Measurements from ENCODE around the gene SAMSN1. TPM values are rescaled to one million over a fixed set of nuclear protein-coding genes. Genes with fewer than 3 reads are reported as not detected.

The SAMSN1 gene
- total and polyA plus RNA-seq, 9 of the 15 experiments (the other 6 are each of a cell fraction or from before 2014, with no cell fraction given): 101 to 223 (median 159) TPM

DNA sequence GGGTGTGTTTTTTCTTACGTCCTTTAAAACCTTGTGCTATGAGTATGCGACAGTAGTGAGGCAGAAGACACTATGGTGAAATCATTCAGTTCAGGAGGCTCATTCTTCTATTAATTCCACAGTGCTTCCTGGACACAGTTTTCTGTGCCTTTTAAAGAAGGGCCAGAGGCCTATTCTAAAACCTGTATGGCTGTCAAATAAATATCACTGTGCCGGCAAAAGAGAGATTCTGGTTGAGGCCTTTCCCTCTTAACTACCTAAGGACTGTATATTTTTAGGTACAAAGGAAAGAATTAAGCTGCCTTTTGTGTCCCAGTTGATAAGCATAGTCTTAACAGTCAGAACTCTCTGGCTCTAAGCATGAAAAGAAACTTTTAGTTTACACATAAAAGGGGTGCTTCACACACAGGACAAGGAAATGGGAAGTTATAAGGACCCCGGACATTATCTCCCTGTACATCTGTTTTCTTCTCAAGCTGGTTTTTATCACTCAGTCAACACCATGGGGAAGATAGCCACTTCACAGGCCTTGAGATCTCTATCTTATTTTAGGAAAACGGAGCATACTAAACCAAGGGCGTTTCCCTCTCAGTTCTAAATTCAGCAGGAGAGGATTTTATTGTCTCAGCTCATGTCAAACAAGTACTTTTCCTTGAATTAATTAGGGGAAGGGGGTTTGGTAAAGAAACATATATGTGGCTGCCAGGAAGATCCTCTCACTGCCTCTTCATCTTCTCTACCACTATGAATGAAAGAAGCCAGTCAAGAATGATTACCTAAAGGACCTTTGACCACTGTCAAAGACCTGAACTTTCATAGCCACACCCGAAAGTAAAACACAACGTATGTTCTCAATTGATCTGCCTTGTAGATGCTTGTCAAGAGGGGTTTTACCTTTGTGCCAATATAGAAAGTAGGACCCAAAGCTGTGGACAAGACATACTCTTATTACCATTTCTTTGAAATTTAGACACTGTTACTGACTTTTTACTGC is 91.8 kb downstream of the SAMSN1 start (continued):
- TF ChIP-seq, protein P1, sequence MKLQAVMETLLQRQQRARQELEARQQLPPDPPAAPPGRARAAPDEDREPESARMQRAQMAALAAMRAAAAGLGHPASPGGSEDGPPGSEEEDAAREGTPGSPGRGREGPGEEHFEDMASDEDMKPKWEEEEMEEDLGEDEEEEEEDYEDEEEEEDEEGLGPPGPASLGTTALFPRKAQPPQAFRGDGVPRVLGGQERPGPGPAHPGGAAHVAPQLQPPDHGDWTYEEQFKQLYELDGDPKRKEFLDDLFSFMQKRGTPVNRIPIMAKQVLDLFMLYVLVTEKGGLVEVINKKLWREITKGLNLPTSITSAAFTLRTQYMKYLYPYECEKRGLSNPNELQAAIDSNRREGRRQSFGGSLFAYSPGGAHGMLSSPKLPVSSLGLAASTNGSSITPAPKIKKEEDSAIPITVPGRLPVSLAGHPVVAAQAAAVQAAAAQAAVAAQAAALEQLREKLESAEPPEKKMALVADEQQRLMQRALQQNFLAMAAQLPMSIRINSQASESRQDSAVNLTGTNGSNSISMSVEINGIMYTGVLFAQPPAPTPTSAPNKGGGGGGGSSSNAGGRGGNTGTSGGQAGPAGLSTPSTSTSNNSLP (IDR thresholded peaks at IDR 0.05; ENCODE audit: borderline replicate concordance, low read depth, low read length): no peak
- TF ChIP-seq, protein P2, sequence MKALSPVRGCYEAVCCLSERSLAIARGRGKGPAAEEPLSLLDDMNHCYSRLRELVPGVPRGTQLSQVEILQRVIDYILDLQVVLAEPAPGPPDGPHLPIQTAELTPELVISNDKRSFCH (CRISPR knock-in tag; IDR thresholded peaks at IDR 0.05): no peak
- TF ChIP-seq, protein P2 (tag; IDR thresholded peaks at IDR 0.05): no peak; the same call in 1 of the 2 replicates
- TF ChIP-seq EP300 (IDR thresholded peaks at IDR 0.05; ENCODE audit: low read length) (peak; percentile 98), FOXJ3 (CRISPR knock-in tag; IDR thresholded peaks at IDR 0.05) (no peak), BMI1 (IDR thresholded peaks at IDR 0.05; ENCODE audit: low read length) (no peak), HNRNPL (IDR thresholded peaks at IDR 0.05; ENCODE audit: low read depth, low read length) (no peak), PTBP1 (IDR thresholded peaks at IDR 0.05; ENCODE audit: low read depth, low read length) (no peak), DDX20 (tag; IDR thresholded peaks at IDR 0.05; ENCODE audit: low read depth) (no peak), FOSL1 (tag; conservative IDR thresholded peaks at IDR 0.05) (peak; percentile 75), GTF2F1 (IDR thresholded peaks at IDR 0.05; ENCODE audit: low read depth, low read length) (no peak), SREBF1 (IDR thresholded peaks at IDR 0.05; ENCODE audit: borderline replicate concordance, low read depth, low read length) (peak; percentile 9; the same call in 1 of the 2 replicates), NRF1 (conservative IDR thresholded peaks at IDR 0.05 in 1 of 2, IDR thresholded peaks at IDR 0.05 in 1 of 2) (no peak), TEAD4 (IDR thresholded peaks at IDR 0.05; ENCODE audit: low read length) (peak; percentile 97), TEAD4 (CRISPR knock-in tag; IDR thresholded peaks at IDR 0.05; ENCODE audit: borderline replicate concordance) (no peak), MAFF (IDR thresholded peaks at IDR 0.05; ENCODE audit: low read length) (0 out of 2 replicates have a peak, but pooled peaks have one; percentile 2), NONO (IDR thresholded peaks at IDR 0.05; ENCODE audit: low read depth in 2 of 2, low read length in 1 of 2) (peak in 1 of 2 experiments; percentile 46; a peak in 1 of 4 replicates), PHF21A (IDR thresholded peaks at IDR 0.05; ENCODE audit: borderline replicate concordance, low read depth) (no peak)
- TF ChIP-seq, protein P3, sequence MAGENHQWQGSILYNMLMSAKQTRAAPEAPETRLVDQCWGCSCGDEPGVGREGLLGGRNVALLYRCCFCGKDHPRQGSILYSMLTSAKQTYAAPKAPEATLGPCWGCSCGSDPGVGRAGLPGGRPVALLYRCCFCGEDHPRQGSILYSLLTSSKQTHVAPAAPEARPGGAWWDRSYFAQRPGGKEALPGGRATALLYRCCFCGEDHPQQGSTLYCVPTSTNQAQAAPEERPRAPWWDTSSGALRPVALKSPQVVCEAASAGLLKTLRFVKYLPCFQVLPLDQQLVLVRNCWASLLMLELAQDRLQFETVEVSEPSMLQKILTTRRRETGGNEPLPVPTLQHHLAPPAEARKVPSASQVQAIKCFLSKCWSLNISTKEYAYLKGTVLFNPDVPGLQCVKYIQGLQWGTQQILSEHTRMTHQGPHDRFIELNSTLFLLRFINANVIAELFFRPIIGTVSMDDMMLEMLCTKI (IDR thresholded peaks at IDR 0.05; ENCODE audit: partially characterized antibody): no peak
- TF ChIP-seq, protein P4, sequence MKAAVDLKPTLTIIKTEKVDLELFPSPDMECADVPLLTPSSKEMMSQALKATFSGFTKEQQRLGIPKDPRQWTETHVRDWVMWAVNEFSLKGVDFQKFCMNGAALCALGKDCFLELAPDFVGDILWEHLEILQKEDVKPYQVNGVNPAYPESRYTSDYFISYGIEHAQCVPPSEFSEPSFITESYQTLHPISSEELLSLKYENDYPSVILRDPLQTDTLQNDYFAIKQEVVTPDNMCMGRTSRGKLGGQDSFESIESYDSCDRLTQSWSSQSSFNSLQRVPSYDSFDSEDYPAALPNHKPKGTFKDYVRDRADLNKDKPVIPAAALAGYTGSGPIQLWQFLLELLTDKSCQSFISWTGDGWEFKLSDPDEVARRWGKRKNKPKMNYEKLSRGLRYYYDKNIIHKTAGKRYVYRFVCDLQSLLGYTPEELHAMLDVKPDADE (conservative IDR thresholded peaks at IDR 0.05; ENCODE audit: control insufficient read depth, low read depth, low read length): no peak
- TF ChIP-seq, protein P5, sequence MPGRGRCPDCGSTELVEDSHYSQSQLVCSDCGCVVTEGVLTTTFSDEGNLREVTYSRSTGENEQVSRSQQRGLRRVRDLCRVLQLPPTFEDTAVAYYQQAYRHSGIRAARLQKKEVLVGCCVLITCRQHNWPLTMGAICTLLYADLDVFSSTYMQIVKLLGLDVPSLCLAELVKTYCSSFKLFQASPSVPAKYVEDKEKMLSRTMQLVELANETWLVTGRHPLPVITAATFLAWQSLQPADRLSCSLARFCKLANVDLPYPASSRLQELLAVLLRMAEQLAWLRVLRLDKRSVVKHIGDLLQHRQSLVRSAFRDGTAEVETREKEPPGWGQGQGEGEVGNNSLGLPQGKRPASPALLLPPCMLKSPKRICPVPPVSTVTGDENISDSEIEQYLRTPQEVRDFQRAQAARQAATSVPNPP (IDR thresholded peaks at IDR 0.05; ENCODE audit: borderline replicate concordance, insufficient read depth, insufficient read length): no peak

Data from K562 (cell line).